Stimulated activated CD4-positive, alpha-beta T cell treated with anti-CD3 and anti-CD28 coated beads, Interleukin-2, amount 100 ng/mL, for 4 hours (primary cell): ENCODE data around the gene SH3BP5L.
"Not testable (repeated sequence)": the region's sequence is repeated elsewhere in the genome, so short reads cannot be mapped to it uniquely, and the experiment has no call there.

Experiments
- DNase-seq: peaks from one replicate; pipeline ENCODE4 v3.0.0-alpha.2; 2020; ENCODE audit warnings: low read depth

The SH3BP5L gene

DNA sequence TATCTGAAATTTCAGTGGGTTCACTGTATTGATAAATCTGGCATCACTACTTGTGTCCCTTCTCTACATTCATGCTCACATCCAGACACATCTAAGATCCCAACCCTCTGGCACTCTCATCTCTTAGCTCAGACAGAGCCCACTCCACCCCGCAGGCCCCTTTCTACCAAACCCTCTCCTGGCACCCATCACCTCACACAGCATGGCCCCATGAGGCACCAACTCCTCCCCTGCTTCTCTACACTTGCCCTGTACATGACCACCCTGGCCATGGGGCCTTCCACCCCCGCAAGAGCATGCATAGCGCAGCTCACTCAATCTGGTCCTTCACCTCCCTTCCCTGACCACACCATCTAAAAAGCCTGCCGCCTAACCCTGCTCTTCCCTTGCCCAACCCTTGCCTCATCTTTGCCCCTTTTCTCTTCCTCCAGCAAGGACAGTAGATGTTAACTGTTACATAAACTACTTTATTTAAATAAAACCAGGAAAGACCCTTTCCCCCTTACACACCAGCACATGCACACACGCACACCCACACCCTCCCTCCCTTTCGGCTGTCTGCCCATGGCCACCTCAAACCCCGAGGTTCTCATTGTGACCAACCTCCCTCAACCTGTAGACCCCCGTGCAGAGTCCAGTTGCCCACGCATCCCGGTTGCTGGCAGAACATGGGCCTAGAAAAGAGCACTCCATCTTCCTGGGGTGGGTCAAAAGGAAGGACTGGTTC, 15.6 kb downstream of the SH3BP5L start:
- DNase-seq, result no peak

DNA sequence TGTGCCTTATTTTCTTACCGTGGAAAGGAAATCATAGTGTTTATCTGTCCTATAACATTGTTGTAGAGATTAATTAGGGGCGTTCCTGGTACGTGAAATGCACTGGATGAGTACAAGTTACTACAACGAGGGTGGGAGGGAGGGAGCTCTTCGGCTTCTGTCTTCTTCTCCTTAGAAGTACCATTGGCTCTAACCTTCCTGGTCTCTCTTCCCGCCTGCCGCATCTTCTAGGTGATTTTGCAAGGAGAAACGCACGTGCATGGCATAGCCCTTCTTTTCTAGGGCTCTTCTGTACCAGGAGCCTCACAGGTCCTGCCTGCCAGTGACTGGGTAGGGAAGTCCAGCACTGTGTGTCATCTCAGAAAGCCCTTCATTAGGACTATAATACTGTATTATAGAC, 16.8 kb downstream of the SH3BP5L start:
- no peak for DNase-seq

DNA sequence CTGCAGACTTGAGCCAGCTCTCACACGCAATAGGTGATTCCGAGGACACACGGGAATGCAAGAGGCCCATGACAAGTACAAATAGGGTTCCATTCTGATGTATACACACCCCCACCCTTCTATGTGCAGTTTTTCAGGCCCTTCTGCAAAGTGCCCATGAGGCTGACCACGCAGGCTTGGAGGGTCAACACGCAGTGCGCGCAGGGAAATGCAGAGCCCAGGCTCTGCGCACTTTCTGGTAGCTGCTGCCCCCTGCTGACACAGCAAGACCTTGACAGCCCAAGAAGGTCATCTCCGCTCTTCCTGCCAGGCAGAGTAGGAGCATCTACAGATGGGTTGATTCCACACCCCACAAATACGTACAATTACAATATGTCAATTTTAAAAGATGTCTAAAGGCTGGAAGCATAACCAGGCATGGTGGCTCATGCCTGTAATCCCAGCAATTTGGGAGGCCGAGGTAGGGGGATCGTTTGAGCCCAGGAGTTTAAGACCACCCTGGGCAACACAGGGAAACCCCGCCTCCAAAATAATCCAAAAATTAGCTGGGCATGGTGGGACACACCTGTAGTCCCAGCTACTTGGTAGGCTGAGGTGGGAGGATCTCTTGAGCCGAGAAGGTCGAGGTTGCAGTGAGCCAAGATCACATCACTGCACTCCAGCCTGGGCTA, 18.5 kb downstream of the SH3BP5L start:
- peak; percentile 26 for DNase-seq

DNA sequence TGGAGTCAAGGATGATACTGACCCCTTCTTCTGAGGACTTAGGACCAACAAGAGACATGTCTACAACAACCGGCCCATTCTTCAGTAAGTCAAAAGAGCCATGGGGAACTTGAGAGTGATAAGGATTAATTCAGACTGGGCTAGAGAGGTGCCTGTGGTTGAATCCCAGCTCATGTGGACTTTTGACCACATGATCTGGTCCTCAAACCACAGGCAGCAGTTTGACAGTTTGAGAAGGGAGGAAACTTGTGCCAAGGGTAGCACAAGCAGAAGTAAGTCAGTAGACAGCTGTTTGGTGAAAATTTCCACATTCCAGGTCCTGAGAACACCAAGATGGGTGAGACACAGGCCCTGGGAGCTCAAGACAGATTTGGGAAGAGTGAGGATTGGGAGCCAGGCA, 19.8 kb downstream of the SH3BP5L start:
- no peak for DNase-seq

DNA sequence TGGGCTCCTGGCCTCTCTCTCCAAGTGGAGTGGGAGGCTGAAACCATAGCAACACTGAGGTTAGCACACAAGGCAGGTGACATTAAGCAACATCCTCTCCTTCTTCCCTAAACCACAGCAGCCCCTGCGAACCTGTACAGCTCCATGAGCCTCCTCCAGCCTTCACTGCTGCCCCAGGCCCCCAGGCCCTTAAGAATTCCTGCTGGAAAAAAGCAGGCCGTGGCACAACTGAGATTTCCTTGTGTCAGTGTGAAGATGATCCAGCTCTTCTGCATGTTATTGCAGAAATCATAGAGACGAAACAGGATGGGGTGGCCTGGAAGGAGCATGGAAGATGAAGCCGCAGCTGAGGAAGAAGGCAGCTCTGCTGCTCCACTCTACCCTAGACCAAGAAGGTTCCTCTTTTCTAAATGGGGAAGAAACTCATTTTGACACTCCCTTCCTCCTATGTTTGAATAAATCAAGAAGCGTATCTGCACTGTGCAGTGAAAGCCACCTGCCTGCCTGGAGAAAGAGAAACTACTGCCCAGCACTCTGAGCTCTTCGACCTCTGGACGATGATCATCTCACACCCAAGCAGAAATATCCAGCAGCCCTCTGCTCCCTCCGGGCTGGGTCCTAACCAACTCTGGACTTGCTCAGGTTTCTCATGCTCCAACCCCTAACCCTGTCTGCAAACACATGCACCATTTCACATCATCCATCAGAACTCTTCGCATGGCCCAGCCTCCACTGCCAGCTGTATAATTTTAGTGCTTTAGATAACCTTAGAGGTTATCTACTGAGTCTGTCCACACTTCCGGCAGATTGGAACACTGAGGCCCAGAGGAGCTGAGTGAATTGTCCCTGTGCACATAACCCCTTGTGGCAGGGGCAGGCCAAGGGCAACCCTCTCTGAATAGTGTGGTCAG, 20.7 kb downstream of the SH3BP5L start:
- no peak for DNase-seq

DNA sequence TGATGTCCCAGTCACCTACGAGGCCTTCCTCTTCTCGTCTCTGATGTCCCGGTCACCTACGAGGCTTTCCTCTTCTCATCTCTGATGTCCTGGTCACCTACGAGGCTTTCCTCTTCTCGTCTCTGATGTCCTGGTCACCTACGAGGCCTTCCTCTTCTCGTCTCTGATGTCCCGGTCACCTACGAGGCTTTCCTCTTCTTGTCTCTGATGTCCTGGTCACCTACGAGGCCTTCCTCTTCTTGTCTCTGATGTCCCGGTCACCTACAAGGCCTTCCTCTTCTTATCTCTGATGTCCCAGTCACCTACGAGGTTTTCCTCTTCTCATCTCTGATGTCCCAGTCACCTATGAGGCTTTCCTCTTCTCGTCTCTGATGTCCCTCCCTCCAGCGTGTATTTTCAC, 22.2 kb downstream of the SH3BP5L start:
- DNase-seq, result not testable (repeated sequence)

DNA sequence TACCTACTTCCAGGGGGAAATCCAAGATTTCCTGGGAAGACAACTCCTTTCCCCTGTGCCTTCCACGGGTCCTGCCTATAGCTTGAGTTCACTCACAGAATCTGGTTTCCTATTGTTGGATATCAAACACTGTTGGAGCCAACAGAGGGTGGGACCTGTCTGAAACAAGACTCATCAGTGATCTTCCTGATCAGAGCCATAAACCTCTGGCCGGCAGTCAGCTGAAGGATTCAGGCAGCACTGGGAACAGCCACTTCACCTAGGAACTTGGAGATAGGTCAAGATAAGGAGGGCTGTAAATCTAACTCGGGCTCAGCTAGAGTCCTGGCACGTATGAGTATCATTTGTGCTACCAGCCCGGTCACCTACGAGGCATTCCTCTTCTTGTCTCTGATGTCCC, 23.3 kb downstream of the SH3BP5L start:
- no peak for DNase-seq

DNA sequence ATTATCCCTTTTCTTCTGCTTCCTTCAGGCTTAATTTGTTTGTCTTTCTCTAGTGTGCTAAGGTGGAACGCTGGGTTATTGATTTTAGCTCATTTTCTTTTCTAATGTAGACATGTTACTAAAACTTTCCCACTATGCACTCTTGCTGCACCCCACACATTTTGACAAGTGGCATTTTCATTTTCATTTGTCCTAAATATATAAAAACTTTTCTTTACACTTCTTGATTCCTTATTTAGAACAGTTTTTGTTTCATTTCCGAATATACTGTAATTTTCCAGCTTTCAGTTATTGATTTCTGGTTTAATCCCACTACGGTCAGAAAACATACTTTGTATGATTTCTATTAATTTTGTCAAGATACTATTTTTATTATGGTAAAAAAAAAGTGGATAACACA, 25.3 kb downstream of the SH3BP5L start:
- DNase-seq, result no peak

DNA sequence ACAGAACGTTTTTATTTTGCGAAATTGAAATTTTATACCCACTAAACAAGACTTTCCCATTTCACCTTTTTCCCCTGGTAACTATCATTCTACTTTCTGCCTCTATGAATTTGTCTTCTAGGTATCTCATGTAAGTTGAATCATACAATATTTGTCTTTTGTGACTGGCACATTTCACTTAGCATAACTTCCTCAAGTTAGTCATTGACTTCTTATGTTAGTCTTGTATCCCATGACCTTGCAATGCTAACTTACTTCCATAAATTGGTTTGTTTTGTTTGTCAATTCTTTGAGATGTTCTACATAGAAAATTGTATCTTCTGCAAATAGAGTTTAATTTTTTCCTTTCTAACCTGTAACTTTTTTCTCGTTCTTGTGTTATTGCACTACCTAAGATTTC, 26.9 kb downstream of the SH3BP5L start:
- DNase-seq, result no peak

DNA sequence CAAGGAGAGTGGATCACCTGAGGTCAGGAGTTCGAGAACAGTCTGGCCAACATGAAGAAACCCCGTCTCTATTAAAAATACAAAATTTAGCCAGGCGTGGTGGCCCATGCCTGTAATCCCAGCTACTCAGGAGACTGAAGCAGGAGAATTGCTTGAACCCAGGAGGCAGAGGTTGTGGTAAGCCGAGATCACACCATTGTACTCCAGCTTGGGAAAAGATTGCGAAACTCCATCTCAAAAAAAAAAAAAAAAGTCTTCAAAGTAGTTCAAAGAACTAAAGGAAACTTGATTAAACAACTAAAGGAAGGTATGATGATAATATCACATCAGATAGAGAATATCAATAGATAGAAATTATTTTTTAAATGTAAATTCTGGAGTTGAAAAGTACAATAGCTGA, 31.1 kb downstream of the SH3BP5L start:
- DNase-seq, result not testable (repeated sequence)

DNA sequence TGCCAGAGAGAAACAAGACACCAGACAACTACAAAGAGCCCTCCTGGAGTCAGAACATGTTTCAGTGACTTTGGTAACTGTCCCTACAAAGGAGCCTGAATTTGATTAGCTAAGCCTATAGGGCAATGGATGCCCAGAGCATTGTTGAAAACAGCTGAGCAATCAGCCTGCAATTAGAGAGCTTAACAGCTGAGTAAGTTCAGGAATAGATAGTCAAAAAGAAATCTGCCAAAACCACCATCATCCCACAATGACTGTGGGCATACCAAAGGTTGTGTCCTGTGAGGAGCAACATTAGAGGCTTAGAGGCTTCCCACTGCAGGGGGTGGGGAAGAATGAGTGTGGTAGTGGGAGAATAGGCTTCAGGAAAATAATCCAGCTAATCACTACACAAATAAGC, 32.1 kb downstream of the SH3BP5L start:
- no peak for DNase-seq

DNA sequence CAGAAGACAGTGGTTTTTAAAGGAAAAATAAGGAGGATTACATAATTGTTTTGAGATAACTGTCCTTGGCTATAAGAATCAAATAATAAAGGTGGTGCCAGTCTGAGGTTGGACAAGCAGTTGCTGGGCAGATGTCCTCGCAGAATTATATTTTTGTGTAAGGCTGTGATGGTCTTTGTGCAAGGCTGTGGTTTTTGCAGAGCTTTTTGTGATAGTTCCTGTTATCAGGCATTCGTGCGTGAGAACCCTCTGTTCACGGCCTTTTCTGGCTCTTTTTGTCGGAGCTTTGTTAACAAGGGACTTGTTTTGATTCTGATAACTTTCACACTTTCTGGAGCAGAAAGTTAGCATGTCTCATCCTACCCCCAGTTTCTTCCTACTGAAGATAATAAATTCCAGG, 33.4 kb downstream of the SH3BP5L start:
- DNase-seq, result no peak

DNA sequence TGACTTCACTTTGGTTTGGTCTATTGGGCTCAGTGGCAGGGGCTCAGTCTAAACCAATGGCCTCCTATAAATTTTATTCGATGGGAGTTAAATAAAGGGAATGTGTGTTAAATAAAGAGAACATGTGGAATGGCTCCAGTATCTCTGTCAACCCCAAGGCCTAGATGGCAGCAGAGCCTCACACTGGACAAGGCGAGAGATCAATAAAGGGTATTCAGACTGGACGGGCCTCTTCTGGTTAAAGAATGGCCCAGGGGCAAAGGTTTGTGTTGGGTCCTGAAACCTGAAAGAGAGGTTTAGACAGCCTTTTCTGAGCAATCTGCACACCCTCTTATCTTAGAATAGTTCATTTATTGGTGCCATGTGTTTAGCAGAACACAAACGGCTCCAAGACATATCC, 34.7 kb downstream of the SH3BP5L start:
- no peak for DNase-seq

DNA sequence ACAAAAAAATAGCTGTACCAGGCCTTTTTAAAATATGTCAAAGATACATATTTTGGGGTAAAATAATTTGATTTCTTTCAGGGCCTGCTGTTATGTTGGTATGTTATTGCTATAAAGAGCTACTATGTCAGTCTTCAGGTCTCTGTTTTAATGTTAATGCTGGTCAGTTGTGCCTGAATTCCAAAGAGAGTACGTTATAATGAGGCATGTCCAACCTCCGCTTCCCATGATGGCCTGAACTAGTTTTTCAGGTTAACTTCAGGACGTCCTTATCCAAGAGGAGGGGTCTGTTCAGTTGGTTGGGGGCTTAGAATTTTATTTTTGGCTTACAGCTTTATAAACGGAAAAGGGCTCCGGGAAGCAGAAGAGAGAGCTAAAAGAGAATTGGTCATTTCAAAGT, 35.3 kb downstream of the SH3BP5L start:
- no peak for DNase-seq

DNA sequence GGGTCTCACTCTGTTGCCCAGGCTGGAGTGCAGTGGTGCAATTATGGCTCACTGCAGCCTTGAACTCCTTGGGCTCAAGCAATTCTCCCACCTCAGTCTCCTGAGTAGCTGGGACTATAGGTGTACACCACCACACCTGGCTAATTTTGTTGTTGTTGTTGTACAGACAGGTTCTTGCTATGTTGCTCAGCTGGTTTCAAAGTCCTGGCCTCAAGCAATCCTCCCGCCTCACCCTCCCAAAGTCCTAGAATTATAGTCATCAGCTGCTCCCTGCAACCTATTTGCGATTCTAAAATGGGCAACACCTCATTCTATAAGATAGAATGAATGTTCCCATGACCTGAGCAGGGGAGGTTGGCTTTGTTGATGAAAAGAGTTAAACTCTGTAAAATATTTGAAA, 36.4 kb downstream of the SH3BP5L start:
- not testable (repeated sequence) for DNase-seq

DNA sequence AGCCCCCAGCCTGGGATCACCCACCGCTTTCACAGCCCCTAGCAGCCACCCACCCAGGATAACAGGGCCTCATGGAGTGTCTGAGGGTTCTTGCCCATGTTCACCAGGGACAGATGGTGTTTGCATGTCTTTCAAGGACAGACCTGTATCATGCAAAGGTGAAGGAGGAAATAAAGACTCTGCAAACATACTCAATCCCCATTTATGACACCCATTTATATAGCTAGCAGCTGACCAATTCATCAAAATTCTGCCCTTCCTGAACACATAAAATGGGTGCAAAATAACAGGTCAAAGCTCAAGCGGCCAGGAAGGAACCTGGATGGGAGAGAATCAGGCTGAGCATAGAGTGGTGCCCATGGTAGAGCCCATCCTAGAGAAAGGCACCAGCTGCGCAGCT, 37.4 kb downstream of the SH3BP5L start:
- DNase-seq, result no peak

DNA sequence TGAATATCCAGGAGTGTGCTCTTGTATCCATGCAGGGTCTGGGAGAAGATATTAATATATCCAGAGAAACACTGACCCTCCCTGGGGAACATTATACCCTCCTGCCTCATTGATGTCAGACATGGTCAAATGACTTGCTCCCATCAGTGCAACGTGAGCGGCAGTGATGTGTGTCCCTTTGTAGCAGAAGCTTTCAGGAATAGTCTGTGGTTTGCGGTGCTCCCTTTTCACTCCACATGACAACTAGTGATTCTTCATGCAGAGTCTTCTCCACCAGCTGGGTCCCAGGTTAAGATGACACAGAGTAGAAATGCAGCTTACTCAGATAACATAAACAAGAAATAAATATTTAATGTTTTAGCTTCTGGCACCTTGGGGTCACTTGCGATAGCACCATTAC, 38.3 kb downstream of the SH3BP5L start:
- no peak for DNase-seq

DNA sequence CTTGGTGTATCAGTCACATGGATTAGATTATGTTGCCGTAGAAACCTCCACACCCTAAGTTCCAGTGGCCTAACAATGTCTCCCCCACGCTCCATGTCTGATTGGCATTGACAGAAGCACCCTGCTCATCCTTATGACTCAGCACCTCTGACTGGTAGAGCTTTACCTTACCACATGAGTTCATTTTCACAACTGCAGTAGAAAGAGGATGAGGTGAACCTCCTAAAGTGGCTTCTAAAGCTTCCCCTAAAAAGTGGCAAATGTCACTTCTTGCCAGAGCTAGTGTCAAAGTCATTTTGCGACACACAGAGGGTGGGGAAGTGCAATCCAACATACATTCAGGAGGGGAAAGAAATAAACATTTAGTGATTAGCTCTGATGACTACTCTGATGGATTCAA, 39.6 kb downstream of the SH3BP5L start:
- no peak for DNase-seq

DNA sequence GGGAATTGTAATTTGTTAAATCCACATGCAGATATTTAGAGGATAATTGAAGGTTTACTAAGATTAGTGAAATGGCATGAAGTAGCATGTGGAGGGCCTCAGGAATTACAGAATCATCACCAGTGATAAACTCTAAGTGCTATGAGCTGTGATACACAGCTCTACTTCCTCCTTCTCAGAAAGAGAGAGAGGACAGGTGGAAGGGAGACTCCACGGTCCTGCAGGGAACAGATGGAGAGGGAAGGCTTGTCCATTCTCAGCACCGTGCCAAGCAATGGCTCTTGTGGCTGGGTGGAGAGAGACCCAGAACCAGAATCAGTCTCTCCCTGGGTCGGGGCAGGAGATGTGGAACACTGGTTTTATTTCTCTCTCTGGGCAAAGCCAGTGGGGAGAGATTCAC, 42.3 kb downstream of the SH3BP5L start:
- DNase-seq, result no peak

DNA sequence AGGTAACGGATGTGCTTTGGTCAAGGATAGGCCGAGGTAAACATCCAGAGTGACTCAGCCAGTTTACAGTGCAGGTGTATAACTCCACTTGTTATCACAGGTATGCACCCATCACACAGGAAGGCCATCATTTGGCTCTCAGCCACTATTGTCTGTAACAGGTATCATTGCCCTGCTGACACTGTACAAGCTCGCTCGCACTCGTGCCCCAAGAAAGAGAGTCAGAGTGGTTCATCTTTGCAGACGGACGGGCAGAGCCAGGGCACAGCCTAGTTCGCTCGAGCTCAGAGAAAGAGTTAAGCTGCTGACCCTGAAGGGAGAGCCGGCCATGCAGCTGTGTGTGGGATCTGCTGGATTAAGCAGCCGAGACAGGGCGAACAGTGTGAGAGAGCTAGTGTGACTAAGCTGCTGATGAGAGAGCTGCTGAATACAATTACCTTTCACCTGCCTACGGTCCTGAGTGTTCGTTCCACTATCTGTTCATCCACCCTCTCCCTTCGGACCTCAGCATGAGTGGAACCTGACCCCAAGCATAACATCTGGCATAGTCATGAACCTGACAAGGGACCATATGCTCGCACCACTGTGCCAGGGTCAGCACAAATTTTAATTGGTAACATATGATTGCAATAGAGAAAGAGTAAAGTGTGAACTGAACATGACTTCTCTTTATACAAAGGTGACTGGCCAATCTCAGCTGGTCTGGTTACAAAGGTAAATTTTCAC, 43.1 kb downstream of the SH3BP5L start:
- no peak for DNase-seq

DNA sequence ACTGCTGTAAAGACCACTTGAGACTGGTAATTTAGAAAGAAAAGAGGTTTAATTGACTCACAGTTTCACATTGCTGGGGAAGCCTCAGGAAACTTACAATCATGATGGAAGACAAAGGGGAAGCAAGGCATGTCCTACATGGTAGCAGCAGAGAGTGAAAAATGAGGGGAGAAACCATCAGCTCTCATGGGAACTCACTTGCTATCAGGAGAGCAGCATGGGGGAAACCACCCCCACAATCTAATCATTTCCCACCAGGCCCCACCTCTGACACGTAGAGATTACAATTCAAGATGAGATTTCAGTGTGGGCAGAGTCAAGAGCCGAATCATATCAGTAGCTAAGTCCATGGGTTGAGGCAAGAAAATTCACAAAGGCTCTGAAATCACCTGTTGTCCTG, 46.4 kb downstream of the SH3BP5L start:
- DNase-seq, result no peak

DNA sequence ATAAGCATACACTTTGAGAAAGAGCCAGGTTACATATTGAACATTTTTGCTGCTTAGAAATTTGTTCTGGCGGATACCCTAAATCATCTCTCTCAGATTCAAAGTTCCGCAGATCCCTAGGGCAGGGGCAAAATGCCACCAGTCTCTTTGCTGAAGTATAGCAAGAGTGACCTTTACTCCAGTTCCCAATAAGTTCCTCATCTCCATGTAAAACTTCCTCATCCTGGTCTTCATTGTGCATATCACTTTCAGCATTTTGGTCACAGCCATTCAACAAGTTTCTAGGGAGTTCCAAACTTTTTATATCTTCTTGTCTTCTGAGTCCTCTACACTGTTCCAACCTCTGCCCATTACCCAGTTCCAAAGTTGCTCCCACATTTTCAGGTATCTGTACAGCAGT, 46.8 kb downstream of the SH3BP5L start:
- no peak for DNase-seq
